ENCODE data around the gene ST14. TPM values are rescaled to one million over a fixed set of nuclear protein-coding genes. Genes with fewer than 3 reads are reported as not detected.
A peak's percentile ranks its signal among the peaks of the same experiment; 100 is the strongest.

The ST14 gene
- total RNA-seq, 1 donor = under 0.01 TPM

GRCh38 chr11:130118636-130119387 is 40.8 kb upstream of the ST14 start:
- H3K36me3 ChIP-seq (ENCODE audit: insufficient read depth, low read length) = peaks cover 20% of the 10 kb centered on the region
- peaks cover 22% of the 10 kb centered on the region for H3K79me2 ChIP-seq (ENCODE audit: insufficient read depth, low read length)
- H3K27ac ChIP-seq (ENCODE audit: low read depth, low read length) = no peak overlapping the region
- no peaks in the 10 kb centered on the region for H3K9me3 ChIP-seq (ENCODE audit: low read depth, low read length)
- no peak for TF ChIP-seq CTCF (IDR thresholded peaks at IDR 0.05; ENCODE audit: extremely low read depth, low read depth, low read length)
- H3K4me2 ChIP-seq (ENCODE audit: insufficient read depth, low read length) = no peak overlapping the region
- peaks cover 57% of the 10 kb centered on the region for H4K20me1 ChIP-seq (ENCODE audit: insufficient read depth, low read length)
- no peak for DNase-seq (ENCODE audit: insufficient read length, low spot score, missing footprints)
- peaks cover 19% of the 10 kb centered on the region for H3K4me1 ChIP-seq (ENCODE audit: insufficient read depth, low read length)
- H2AFZ ChIP-seq (ENCODE audit: low read length) = no peak overlapping the region
- no peaks in the 10 kb centered on the region for H3K27me3 ChIP-seq (ENCODE audit: insufficient read depth, low read length)
- H3K4me3 ChIP-seq (ENCODE audit: insufficient read depth, low read length) = no peak overlapping the region

DNA sequence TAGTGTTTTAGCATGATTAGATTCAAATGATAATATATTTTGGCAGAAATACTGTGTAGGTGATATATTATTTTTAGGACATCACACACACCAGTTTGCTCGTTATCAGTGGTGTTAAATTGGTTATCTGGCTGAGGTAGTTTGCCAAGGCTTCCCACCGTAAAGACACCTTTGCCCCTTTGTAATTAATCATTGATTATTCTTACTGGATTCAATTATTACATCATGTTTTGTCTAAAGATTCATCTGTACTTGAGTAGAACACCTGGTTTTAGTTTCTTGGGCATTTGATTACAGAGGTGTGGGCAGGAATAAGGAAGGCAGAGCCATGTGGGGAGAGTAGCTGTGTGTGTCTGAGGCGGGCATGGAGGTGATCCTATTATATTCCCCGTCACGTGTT is 39.5 kb upstream of the ST14 start:
- Histone ChIP-seq H3K4me3 (ENCODE audit: insufficient read depth, low read length) (no peak overlapping the region), H4K20me1 (ENCODE audit: insufficient read depth, low read length) (peaks cover 56% of the 10 kb centered on the region), H3K4me1 (ENCODE audit: insufficient read depth, low read length) (peaks cover 30% of the 10 kb centered on the region), H3K36me3 (ENCODE audit: insufficient read depth, low read length) (peaks cover 27% of the 10 kb centered on the region), H2AFZ (ENCODE audit: low read length) (no peak overlapping the region), H3K4me2 (ENCODE audit: insufficient read depth, low read length) (no peak overlapping the region), H3K27ac (ENCODE audit: low read depth, low read length) (no peak overlapping the region), H3K27me3 (ENCODE audit: insufficient read depth, low read length) (no peaks in the 10 kb centered on the region), H3K79me2 (ENCODE audit: insufficient read depth, low read length) (peaks cover 24% of the 10 kb centered on the region), H3K9me3 (ENCODE audit: low read depth, low read length) (no peaks in the 10 kb centered on the region)
- no peak for DNase-seq (ENCODE audit: insufficient read length, low spot score, missing footprints)
- no peak for TF ChIP-seq CTCF (IDR thresholded peaks at IDR 0.05; ENCODE audit: extremely low read depth, low read depth, low read length)

DNA sequence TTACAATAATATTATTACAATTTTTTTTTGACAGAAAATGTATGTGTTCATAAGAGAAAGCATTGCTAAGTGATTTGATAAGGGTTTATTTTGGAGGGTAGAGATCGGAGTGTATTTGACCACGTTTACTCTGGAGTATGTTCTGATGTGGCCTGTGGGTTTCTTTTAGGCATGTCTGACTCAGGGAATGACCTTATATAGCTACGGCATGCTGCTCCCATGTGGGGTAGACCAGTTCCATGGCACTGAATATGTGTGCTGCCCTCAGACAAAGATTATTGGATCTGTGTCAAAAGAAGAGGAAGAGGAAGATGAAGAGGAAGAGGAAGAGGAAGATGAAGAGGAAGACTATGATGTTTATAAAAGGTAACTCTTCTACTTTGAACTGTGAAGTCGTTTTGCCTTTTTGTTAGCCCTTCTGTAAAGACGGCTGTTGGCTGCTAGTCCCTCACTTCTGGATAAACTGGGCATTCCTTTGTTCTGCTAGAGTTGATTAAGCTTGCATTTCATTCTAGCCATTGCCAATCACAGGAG is 38.1 kb upstream of the ST14 start:
- no peak for TF ChIP-seq CTCF (IDR thresholded peaks at IDR 0.05; ENCODE audit: extremely low read depth, low read depth, low read length)
- Histone ChIP-seq H3K79me2 (ENCODE audit: insufficient read depth, low read length) (peaks cover 36% of the 10 kb centered on the region), H3K36me3 (ENCODE audit: insufficient read depth, low read length) (peaks cover 39% of the 10 kb centered on the region), H3K27ac (ENCODE audit: low read depth, low read length) (peak overlapping the region; percentile 24), H2AFZ (ENCODE audit: low read length) (no peak overlapping the region), H3K27me3 (ENCODE audit: insufficient read depth, low read length) (no peaks in the 10 kb centered on the region), H3K4me3 (ENCODE audit: insufficient read depth, low read length) (no peak overlapping the region), H3K4me1 (ENCODE audit: insufficient read depth, low read length) (peaks cover 30% of the 10 kb centered on the region), H3K4me2 (ENCODE audit: insufficient read depth, low read length) (no peak overlapping the region), H4K20me1 (ENCODE audit: insufficient read depth, low read length) (peaks cover 51% of the 10 kb centered on the region), H3K9me3 (ENCODE audit: low read depth, low read length) (no peaks in the 10 kb centered on the region)
- peak; percentile 90 for DNase-seq (ENCODE audit: insufficient read length, low spot score, missing footprints)

- H3K4me3 ChIP-seq (ENCODE audit: insufficient read depth, low read length) = no peak overlapping the region
- H2AFZ ChIP-seq (ENCODE audit: low read length) = no peak overlapping the region
- no peak overlapping the region for H3K4me2 ChIP-seq (ENCODE audit: insufficient read depth, low read length)
- H3K27ac ChIP-seq (ENCODE audit: low read depth, low read length) = no peak overlapping the region
- peaks cover 38% of the 10 kb centered on the region for H3K79me2 ChIP-seq (ENCODE audit: insufficient read depth, low read length)
- H3K9me3 ChIP-seq (ENCODE audit: low read depth, low read length) = no peaks in the 10 kb centered on the region
- DNase-seq (ENCODE audit: insufficient read length, low spot score, missing footprints) = no peak
- no peaks in the 10 kb centered on the region for H3K27me3 ChIP-seq (ENCODE audit: insufficient read depth, low read length)
- H3K4me1 ChIP-seq (ENCODE audit: insufficient read depth, low read length) = peaks cover 30% of the 10 kb centered on the region
- H4K20me1 ChIP-seq (ENCODE audit: insufficient read depth, low read length) = peaks cover 51% of the 10 kb centered on the region
- TF ChIP-seq CTCF (IDR thresholded peaks at IDR 0.05; ENCODE audit: extremely low read depth, low read depth, low read length) = no peak
- H3K36me3 ChIP-seq (ENCODE audit: insufficient read depth, low read length) = peaks cover 42% of the 10 kb centered on the region
Measured at GRCh38 chr11:130122141-130122575, 37.4 kb upstream of the ST14 start.
